BJ (cell line): ENCODE results near the gene NHLH2. TPM values are rescaled to one million over a fixed set of nuclear protein-coding genes. Genes with fewer than 3 reads are reported as not detected.

Source experiments
- CTCF ChIA-PET: fragments of 350-600 bp; formaldehyde crosslinking; extraction: SDS; loops from one replicate; lab custom pipeline; 2021; ENCODE audit warnings: antibody characterized with exemption, inconsistent platforms; lab: Yijun Ruan, JAX
- POLR2A ChIA-PET: fragments of 300-600 bp; sonication (Branson Sonifier 250); formaldehyde crosslinking; extraction: SDS; loops from one replicate; lab custom pipeline; 2021; ENCODE audit warnings: antibody characterized with exemption; lab: Charles Lee
- DNase-seq: peaks from one replicate; pipeline ENCODE4 v3.0.0-alpha.2; 2011; ENCODE audit warnings: low read depth
- H3K27me3 ChIP-seq: 2 replicates; pipeline ENCODE4 v1.6.0; 2011; ENCODE audit warnings: low read length; ENCODE audit not compliant: control insufficient read depth, insufficient read depth
- H3K36me3 ChIP-seq: 2 replicates; pipeline ENCODE4 v1.5.1; 2011; ENCODE audit warnings: low read length; ENCODE audit not compliant: control insufficient read depth, insufficient read depth
- H3K4me3 ChIP-seq: 2 replicates; pipeline ENCODE4 v1.5.1; 2011; ENCODE audit warnings: low read depth, mild to moderate bottlenecking, control low read depth, low read length
- CTCF ChIP-seq: IDR thresholded peaks from 2 replicates; pipeline ENCODE4 v1.5.1; 2011; ENCODE audit warnings: low read depth, mild to moderate bottlenecking, control low read depth, inconsistent platforms, low read length, moderate library complexity; ENCODE audit not compliant: insufficient read depth
- polyA plus RNA-seq: library from polyadenylated mRNA; depleted of rRNA; stranded (reverse); fragments of >200 nt; gene quantifications from 2 replicates; pipeline ENCODE4 v1.2.3, GENCODE V29; 2011

NHLH2 gene
- polyA plus RNA-seq, 1 experiment = not detected

GRCh38 chr1:115827452-115828044 lies 13.4 kb downstream of the NHLH2 start:
- Histone ChIP-seq H3K27me3 (peaks cover 19% of the 10 kb centered on the region), H3K4me3 (no peak overlapping the region), H3K36me3 (no peaks in the 10 kb centered on the region)
- TF ChIP-seq CTCF = no peak
- ChIA-PET CTCF (no interaction called here), POLR2A (no interaction called here)
- DNase-seq = no peak

GRCh38 chr1:115826628-115827027 lies 14.3 kb downstream of the NHLH2 start:
- DNase-seq = no peak
- H3K27me3 ChIP-seq = peaks cover 19% of the 10 kb centered on the region
- POLR2A ChIA-PET = no interaction called here
- no peak overlapping the region for H3K4me3 ChIP-seq
- CTCF ChIA-PET = no interaction called here
- no peaks in the 10 kb centered on the region for H3K36me3 ChIP-seq
- TF ChIP-seq CTCF = no peak

GRCh38 chr1:115822117-115822516 lies 18.8 kb downstream of the NHLH2 start:
- H3K4me3 ChIP-seq = no peak overlapping the region
- ChIA-PET POLR2A (no interaction called here), CTCF (no interaction called here)
- H3K36me3 ChIP-seq = no peaks in the 10 kb centered on the region
- no peak for DNase-seq
- peaks cover 9% of the 10 kb centered on the region for H3K27me3 ChIP-seq
- no peak for TF ChIP-seq CTCF

- no peak for DNase-seq
- POLR2A ChIA-PET = no interaction called here
- Histone ChIP-seq H3K4me3 (no peak overlapping the region), H3K27me3 (peaks cover 4% of the 10 kb centered on the region; the same call in 1 of the 2 replicates), H3K36me3 (no peaks in the 10 kb centered on the region)
- no peak for TF ChIP-seq CTCF
- CTCF ChIA-PET = interaction anchor here (0.8 kb wide), 1 partner anchor 8 kb away, joined by 3 read pairs; no protein-coding TSS in a partner anchor
Observed at GRCh38 chr1:115815694-115816093, 25.2 kb downstream of the NHLH2 start.

- no peak for TF ChIP-seq CTCF
- Histone ChIP-seq H3K36me3 (no peaks in the 10 kb centered on the region), H3K27me3 (peaks cover 4% of the 10 kb centered on the region), H3K4me3 (no peak overlapping the region)
- DNase-seq = no peak
- CTCF ChIA-PET = interaction anchor here (1.1 to 1.7 kb wide), 2 partner anchors 166 to 684 kb away, joined by 3 to 6 read pairs; no protein-coding TSS in a partner anchor
- POLR2A ChIA-PET = no interaction called here
Observed at GRCh38 chr1:115814685-115815398, 26.1 kb downstream of the NHLH2 start.
